Lower leg skin (tissue), 3 donors: ENCODE measurements around the gene UNC5A.

ENCODE experiments used
- POLR2A ChIP-seq, 2 donors: fragments of 450-650 bp; IDR thresholded peaks; one replicate each; pipeline ENCODE4 v1.6.1; 2016 to 2017; ENCODE audit warnings: antibody characterized with exemption in 2 of 2, mild to moderate bottlenecking in 1 of 2, moderate library complexity in 1 of 2
- TF ChIP-seq, protein P1 (sequence below), 3 donors: fragments of 450-650 bp; IDR thresholded peaks; one replicate each; pipeline ENCODE4 v1.5.1; 2016; ENCODE audit warnings: antibody characterized with exemption in 3 of 3, mild to moderate bottlenecking in 3 of 3, moderate library complexity in 2 of 3

DNA sequence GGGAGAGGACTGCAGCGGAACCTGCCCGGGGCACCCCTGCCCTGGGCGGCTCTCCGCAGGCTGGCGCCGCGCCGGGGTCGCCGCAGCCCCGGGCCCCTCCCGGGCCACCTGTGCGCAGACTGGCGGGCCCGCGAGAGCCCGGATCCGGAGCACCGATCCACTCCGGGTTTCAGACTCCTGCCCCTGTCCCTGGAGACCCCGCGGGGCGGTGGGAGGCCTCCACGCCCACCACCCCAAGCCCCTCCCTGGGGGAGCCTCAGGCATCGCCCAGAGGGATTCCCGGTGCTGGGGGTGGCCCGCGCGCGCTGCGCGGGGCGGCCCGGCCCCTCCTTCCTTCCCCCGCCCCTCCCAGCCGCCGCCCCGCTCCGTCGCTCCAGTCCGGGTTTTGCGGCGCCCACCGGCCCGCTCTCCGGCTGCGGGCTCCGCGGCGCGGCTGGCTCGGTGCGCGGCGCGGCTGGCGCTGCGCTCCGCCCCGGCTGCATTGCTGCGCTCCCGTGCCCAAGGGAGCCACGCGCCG is at the start of gene UNC5A:
- TF ChIP-seq POLR2A (IDR thresholded peaks at IDR 0.05), result no peak
- TF ChIP-seq, protein P1, sequence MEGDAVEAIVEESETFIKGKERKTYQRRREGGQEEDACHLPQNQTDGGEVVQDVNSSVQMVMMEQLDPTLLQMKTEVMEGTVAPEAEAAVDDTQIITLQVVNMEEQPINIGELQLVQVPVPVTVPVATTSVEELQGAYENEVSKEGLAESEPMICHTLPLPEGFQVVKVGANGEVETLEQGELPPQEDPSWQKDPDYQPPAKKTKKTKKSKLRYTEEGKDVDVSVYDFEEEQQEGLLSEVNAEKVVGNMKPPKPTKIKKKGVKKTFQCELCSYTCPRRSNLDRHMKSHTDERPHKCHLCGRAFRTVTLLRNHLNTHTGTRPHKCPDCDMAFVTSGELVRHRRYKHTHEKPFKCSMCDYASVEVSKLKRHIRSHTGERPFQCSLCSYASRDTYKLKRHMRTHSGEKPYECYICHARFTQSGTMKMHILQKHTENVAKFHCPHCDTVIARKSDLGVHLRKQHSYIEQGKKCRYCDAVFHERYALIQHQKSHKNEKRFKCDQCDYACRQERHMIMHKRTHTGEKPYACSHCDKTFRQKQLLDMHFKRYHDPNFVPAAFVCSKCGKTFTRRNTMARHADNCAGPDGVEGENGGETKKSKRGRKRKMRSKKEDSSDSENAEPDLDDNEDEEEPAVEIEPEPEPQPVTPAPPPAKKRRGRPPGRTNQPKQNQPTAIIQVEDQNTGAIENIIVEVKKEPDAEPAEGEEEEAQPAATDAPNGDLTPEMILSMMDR (IDR thresholded peaks at IDR 0.05), result no peak
